GM10266 (cell line): ENCODE results near the gene GLOD4.

ENCODE experiments used
- DNase-seq: peaks from one replicate; pipeline ENCODE4 v3.0.0; 2012; ENCODE audit errors: extremely low spot score
- CTCF ChIP-seq: IDR thresholded peaks from 2 replicates; pipeline ENCODE4 v1.5.1; 2012; ENCODE audit warnings: mild to moderate bottlenecking, low read depth; ENCODE audit not compliant: control insufficient read depth, insufficient read depth; ENCODE audit errors: missing control alignments

Gene GLOD4

GRCh38 chr17:732902-733720 is 49.0 kb downstream of the GLOD4 start:
- no peak for TF ChIP-seq CTCF
- DNase-seq, result peak; percentile 51

- TF ChIP-seq CTCF, result no peak
- DNase-seq, result peak; percentile 93
Measured at GRCh38 chr17:732067-732901, 49.8 kb downstream of the GLOD4 start, which contains the start of gene TLCD3A. Gene TLCD3A, plus strand, starts transcription at chr17:732596. Its CDS starts 52 bp downstream, at chr17:732648.

GRCh38 chr17:731644-732066 is 50.4 kb downstream of the GLOD4 start:
- DNase-seq, result no peak
- TF ChIP-seq CTCF, result no peak

GRCh38 chr17:728911-729310 is 53.2 kb downstream of the GLOD4 start:
- no peak for TF ChIP-seq CTCF
- no peak for DNase-seq

- no peak for DNase-seq
- no peak for TF ChIP-seq CTCF
Measured at GRCh38 chr17:726271-726919, 55.7 kb downstream of the GLOD4 start.

- no peak for DNase-seq
- TF ChIP-seq CTCF, result no peak
Measured at GRCh38 chr17:725746-726145, 56.3 kb downstream of the GLOD4 start.
